GM19467 (cell line): Measurements from ENCODE around the gene PLD2.

Experiments
- ATAC-seq: cut with Tn5 transposase; IDR thresholded peaks from one replicate; pipeline ENCODE4 v1.9.1; 2021; ENCODE audit warnings: mild to moderate bottlenecking, moderate library complexity; ENCODE audit not compliant: unreplicated experiment

PLD2 gene, protein sequence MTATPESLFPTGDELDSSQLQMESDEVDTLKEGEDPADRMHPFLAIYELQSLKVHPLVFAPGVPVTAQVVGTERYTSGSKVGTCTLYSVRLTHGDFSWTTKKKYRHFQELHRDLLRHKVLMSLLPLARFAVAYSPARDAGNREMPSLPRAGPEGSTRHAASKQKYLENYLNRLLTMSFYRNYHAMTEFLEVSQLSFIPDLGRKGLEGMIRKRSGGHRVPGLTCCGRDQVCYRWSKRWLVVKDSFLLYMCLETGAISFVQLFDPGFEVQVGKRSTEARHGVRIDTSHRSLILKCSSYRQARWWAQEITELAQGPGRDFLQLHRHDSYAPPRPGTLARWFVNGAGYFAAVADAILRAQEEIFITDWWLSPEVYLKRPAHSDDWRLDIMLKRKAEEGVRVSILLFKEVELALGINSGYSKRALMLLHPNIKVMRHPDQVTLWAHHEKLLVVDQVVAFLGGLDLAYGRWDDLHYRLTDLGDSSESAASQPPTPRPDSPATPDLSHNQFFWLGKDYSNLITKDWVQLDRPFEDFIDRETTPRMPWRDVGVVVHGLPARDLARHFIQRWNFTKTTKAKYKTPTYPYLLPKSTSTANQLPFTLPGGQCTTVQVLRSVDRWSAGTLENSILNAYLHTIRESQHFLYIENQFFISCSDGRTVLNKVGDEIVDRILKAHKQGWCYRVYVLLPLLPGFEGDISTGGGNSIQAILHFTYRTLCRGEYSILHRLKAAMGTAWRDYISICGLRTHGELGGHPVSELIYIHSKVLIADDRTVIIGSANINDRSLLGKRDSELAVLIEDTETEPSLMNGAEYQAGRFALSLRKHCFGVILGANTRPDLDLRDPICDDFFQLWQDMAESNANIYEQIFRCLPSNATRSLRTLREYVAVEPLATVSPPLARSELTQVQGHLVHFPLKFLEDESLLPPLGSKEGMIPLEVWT

DNA sequence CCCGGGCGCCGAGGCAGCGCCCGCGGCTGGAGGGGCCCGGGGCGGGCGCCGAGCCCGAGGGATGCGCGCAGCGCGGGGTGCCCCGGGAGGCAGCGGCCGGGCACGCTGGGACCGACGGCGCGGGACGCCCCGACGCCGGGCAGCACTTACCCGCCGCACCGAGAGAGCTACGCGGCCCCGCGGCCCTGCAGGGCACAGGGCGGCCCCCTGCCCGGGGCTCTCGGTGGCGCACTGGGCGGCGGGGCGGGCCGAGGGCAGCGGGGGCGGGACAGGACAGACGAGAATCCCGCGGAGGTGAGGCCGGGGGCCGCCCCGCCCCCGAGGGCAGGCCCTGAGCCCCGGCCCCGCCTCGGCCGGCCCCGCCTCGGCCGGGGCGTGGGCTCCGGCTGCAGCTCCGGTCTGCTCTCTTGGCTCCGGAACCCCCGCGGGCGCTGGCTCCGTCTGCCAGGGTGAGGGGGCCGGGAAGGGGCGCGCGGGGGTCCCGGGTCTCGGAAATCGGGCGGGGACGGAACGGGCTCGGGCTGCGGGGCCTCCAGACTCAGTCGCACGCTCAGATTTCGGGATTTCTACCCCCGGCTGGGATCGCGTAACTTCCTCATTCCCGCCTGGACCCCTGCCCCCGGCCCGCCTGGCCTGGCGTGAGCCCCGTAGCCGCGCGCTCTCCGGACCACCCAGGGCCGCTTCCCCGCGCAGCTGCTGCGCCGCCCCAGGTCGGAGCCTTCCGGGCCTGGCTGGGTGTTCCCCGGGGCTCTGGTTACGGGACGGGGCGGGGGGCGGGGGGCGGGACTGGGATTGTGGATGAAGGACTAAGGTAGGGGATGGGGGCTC, at the start of gene PLD2:
PLD2 (plus strand) TSS at position 376 of the 828 bp plus-strand sequence. CDS start 621 bp downstream, outside the sequence.
- ATAC-seq: peak; percentile 94

DNA sequence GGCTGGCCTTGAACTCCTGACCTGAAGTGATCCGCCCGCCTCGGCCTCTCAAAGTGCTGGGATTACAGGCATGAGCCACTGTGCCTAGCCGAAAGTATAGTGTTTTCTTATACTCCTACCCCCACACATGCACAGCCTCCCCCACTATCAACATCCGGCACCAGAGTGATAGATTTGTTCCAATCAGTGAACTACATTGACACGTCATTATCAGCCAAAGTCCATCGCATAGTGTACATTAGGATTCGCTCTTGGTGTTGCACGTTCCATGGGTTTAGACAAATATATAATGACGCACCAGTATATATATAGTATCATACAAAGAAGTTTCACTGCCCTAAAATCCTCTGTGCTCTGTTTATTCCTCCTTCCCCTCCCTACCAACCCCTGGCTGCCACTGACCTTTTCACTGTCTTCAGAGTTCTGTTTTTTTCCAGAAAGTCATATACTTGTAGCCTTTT, 47.1 kb upstream of the PLD2 start:
- no peak for ATAC-seq

DNA sequence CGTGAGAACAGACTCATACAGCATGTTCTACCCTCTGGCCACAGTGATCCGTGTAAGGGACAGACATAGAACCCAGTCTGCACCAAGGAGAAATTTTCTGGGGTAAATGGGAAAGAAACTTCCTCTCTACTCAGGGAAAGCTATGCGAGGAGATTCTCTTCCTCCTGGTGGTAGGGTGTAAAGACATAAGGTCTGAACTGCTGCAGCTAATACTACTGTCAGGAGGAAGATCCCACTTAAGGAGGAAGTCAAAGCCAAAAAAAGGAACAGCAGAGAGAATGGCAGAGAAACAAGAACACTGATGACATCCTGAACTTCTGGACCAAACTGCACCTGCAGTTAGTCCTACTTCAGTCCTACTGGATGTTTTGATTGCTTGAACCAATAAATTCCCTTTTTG, 42.4 kb upstream of the PLD2 start:
- no peak for ATAC-seq

DNA sequence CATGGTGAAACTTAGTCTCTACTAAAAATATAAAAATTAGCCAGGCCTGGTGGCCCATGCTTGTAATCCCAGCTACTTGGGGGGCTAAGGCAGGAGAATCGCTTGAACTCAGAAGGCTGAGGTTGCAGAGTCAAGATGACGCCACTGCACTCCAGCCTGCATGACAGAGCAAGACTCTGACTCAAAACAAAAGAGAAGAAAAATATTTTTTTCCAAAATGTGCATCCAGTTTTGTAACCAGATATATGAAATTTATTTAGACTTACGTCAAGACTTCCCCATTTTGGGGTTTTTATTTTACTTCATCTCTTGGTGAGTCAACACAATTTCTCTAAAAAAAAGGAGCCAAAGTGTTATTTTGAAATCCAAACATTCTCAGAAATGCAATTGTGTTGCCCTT, 40.8 kb upstream of the PLD2 start:
- ATAC-seq: no peak

DNA sequence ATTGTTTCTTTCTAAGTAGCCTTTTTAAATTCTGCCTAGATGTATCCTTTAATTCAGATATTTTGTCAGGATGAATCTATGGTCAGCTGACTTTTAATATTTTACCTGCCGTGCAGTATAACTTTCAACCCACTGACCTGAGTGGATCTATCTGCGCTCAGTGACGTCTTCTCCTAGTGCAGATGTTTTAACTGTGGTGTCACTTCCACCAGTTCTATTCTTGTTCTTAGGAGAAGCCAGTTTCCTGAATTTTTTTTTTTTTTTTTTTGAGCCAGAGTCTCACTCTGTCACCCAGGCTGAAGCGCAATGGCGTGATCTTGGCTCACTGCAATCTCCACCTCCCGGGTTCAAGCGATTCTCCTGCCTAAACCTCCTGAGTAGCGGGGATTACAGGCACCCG, 40.2 kb upstream of the PLD2 start:
- no peak for ATAC-seq

DNA sequence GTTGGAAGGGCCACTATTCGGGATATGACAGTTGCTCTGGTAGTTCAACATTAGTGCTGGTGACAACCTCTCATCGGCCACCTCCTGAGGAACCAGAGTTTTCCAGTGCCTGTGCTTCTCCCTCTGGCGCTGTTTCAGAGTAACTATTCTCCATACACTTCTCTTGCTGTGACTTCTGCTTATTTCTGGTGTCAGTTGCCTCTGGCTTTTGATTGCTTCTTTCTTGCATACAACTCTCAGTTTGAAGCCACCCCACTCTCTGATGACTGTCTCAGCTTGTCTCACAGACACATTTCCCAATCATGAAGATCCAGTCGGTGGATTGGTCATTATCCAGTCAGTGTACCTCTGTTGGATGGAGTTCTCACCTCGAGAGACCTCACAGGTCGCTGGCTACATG, 38.7 kb upstream of the PLD2 start:
- ATAC-seq: no peak

DNA sequence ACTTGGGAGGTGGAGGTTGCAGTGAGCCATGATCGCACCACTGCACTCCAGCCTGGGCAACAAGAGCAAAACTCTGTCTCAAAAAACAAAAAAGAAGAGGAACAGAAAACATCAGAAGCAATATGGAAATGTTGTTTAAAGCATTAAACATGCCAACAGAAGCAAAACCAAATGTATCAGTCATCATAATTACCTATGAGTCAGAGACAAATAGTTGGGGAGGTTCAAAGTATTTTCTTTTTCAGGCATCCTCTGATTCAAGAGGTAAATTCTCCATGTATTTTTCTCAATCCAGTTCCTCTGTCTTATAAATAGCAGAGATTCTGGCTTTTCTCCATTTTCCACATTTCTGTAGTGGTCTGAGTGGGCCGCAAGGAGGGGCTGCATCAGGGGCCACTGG, 37.3 kb upstream of the PLD2 start:
- ATAC-seq: no peak

DNA sequence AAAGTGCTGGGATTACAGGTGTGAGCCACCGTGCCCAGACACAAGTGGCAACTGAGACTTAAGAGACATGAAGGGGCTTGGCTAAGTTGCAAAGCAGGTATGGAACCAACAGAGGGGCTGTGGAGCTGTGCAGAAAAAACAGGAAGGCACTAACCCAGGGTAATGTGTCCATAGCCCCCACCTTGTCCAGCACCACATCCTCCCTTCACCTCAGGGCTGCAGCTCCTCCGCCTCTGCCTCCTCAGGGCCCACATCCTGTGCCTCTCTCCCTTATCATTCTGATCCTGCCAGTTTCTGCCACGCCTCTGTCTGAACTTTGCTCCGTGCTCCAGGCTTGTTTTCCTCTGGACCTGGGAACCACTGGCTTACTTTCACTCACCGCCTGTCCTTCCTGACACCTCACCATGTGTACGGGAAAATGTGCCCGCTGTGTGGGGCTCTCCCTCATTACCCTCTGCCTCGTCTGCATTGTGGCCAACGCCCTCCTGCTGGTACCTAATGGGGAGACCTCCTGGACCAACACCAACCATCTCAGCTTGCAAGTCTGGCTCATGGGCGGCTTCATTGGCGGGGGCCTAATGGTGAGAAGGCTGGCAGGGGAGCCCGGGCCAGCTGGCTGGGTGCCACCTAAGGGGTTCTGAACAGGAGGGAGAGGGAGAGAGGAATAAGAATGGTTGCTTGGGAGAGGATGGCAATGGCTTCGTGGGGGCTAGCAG, 35.3 kb upstream of the PLD2 start, which contains the start of gene TM4SF5:
TM4SF5 (plus strand) TSS at position 368 of the 716 bp plus-strand sequence; CDS start at position 405, 37 bp downstream.
- ATAC-seq: no peak

DNA sequence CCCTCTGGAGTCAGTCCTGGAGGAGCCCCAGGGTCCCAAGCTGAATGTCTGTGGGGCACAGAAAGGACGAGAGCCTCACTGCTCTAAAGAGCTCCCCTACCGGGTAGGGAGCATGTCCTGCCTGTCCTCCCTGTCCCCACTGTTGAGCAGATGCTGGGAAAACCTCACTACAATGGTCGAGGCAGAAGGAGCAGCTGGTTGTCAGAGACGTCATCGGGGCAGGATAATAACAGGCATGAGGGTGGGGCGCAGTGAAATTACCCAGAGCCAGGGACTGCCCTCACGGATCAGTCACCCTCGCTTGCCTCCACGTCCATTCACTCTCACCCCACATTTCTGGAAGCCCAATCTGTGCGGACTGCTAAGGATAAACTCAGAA, 34.7 kb upstream of the PLD2 start:
- ATAC-seq: no peak

DNA sequence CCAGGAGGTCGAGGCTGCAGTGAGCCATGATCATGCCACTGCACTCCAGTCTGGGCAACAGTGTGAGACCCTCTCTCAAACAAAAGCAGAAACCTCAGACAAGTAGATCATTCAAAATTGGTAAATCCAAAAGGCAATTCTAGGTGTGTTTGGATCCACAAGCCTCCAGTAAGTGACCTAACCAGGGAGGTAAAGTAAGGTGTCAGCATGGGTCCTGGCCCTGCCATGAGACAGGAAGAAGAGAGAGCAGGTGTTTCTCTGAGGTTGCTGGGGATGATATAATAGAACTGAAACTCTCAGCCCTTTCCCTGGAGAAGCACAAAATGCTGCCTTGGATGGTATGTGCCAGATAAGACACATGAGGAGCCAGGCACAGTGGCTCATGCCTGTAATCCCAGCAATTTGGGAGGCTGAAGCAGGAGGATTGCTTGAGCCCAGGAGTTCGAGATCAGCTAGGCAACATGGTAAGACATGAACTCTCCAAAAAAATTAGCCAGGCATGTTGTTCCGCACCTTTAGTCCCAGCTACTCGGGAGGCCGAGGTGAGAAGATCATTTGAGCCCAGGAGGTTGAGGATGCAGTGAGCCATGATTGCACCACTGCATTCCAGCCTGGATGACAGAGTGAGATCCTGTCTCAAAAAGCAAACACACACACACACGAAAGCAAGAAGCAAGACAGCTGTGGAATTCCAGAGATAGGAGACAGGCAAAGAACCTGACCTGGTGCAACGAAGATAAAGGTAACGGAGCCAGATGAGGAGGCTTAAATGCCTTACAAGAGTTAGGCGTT, 28.8 kb upstream of the PLD2 start:
- no peak for ATAC-seq

DNA sequence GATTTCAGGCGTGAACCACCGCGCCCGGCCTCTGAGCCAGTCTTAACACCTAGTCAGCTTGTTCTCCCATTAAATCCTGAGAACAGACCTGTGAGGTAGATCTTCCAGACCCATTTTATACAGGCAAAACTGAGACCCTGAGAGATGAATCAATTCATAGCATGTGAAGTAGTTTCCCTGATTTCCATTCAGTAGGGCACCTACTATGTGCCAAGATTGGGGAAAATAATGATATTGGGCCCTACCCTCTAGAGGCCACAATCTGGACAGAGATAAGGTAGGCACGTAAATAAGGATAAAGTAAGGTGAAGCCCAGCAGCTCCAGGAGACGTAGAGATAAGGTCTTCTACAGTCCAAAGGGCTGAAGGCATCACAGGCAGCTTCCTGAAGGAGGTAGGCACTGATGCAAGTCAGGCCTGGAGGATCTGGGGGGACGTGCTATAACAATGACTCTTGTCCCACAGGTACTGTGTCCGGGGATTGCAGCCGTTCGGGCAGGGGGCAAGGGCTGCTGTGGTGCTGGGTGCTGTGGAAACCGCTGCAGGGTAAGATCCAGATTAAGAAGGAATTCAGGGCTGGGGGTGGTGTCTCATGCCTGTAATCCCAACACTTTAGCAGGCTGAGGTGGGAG, 26.5 kb upstream of the PLD2 start:
- no peak for ATAC-seq

DNA sequence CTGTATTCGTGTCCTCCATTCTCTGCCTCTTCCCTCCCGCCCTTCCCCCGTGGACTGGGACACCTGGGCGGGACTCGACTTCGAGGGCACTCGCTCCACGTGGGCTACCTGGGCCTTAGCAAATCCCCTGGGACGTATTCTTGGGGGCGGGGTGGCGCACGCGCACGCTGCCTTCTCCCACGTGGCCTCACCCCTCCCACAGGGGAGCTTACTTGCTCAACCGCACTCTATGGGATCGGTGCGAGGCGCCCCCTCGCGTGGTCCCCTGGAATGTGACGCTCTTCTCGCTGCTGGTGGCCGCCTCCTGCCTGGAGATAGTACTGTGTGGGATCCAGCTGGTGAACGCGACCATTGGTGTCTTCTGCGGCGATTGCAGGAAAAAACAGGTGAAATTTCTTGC, 24.3 kb upstream of the PLD2 start:
- no peak for ATAC-seq

DNA sequence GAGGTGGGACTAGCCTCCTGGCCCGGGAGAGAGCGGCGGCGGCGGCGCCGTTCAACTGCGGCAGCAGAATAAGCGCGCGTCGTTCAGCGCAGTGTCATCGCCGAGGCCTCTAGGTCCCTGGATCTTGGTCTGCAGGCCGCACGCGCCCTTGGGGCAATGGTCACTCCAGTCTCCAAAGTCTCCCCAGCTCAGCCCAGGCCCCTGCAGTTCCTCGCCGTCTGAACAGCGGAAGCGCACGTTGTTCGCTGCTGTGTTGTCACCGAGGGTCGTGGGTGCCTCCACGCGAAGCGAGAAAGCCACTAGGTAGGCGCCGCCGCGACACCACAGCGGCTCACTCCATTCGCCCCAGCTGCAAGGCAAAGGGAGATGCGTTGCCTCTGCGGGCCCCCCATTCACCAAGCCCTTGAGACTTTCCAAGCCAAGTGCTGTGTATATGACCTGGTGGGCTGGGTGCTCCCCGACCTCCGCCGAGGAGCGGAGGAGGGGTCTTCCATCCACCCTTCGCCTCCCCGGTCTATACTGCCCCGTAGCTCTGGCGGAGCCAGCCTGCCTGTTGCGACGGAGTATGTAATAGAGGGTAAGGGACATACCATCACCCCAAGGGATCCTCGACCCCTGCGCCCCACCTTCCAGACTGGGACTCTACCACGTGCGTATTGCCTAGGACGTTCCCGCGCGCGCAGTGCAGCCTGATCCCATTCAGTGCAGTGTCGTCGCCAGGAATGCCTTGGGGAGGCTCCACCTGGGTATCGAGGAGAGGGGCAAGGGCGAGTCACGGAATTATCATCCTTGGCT, 21.4 kb upstream of the PLD2 start:
- no peak for ATAC-seq

DNA sequence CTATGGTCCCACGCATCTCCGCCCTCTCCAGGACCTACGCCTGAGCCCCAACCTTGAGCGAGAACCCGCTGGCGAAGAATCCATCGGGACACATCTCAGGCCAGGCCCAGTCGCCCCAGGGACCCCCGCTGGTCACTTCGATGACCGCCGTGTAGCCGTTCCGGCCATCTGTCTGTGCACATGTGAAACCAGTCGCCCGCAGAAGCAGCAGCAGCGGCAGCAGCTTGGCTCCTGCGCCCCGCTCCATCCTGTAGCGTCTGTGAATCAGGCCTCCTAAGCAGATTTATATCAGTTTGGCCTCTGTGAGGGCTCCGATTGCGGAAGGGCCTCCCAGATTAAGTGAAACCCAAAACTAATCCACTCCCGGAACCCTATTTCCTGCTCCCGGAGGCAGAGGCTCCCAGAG, 20.8 kb upstream of the PLD2 start, which contains the start of gene VMO1:
VMO1 (minus strand) TSS at position 259 of the 406 bp plus-strand sequence; CDS start at position 247, 12 bp downstream.
- ATAC-seq: no peak

DNA sequence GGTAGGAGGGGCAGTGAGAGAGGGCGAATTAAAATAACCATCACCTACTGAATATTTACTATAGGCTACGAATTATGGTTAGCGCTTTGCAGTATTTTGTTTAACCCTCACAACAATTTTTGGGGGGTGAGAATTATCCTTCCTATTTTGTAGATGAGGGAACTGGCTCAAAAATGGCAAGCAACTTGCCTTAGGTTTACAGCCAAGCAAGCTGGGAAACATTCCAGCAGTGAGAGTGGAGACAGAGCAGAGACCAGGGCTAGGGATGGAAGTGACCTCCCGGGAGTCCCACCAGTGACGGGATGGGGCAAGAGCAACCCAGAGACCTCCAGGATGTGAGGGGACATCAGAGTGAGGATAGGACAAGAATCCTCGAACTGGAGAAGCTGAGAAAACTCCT, 20.4 kb upstream of the PLD2 start:
- ATAC-seq: no peak

DNA sequence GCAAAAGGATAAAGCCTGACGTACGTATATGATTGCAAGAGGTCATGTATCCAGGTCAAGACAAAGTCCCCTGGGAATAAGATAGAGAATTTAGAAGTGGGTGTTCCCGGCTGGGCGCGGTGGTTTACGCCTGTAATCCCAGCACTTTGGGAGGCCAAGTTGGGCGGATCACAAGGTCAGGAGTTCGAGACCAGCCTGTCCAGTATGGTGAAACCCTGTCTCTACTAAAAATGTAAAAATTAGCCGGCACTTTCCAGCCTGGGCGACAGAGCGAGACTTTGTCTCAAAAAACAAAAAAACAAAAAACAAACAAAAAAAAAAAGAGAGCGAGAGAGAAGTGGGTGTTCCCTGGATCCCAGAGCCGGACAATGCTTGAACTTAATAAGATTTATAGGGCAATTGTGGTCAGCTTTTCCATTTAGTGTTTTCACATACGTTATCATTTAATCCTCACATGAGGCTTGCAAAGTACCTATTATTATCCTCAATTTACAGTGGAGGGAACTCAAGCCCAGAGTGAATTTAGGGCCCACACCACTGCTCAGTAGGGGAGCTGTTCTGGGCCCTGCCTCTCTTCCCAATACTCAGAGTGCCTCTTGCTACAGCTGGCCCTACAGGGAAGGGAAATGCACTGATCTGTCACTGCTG, 18.7 kb upstream of the PLD2 start:
- ATAC-seq: no peak
